Limb (tissue), 2 donors: ENCODE data around the gene CYS1.
A peak's percentile ranks its signal among the peaks of the same experiment; 100 is the strongest.

Source experiments
- DNase-seq, 2 donors: peaks; one replicate each; pipeline ENCODE4 v3.0.0-alpha.2; 2016; ENCODE audit errors: extremely low spot score in 2 of 2

Gene CYS1

GRCh38 chr2:10048501-10049171 lies 31.6 kb downstream of the CYS1 start:
- DNase-seq: peak in 1 of 2 donors; percentile 81

GRCh38 chr2:10047616-10048500 lies 32.4 kb downstream of the CYS1 start:
- DNase-seq: no peak

GRCh38 chr2:10046931-10047330 lies 33.3 kb downstream of the CYS1 start:
- DNase-seq: no peak

GRCh38 chr2:10045561-10046355 lies 34.5 kb downstream of the CYS1 start:
- no peak for DNase-seq

GRCh38 chr2:10043906-10044601 lies 36.2 kb downstream of the CYS1 start:
- peak; percentile 89 to 97 for DNase-seq

GRCh38 chr2:10043256-10043905 lies 36.8 kb downstream of the CYS1 start, which contains the start of gene KLF11:
TSS of gene KLF11 (plus strand) at chr2:10043550. CDS start at chr2:10043717, 167 bp downstream.
- peak; percentile 92 to 94 for DNase-seq

- peak; percentile 42 to 79 for DNase-seq
These were observed 37.7 kb downstream of the CYS1 start for GRCh38 chr2:10042301-10043161.

GRCh38 chr2:10041711-10042110 lies 38.5 kb downstream of the CYS1 start:
- no peak for DNase-seq

- DNase-seq: no peak
These were observed 40.4 kb downstream of the CYS1 start for GRCh38 chr2:10039658-10040410.

- no peak for DNase-seq
These were observed 41.5 kb downstream of the CYS1 start for GRCh38 chr2:10038716-10039115.

GRCh38 chr2:10038123-10038522 lies 42.1 kb downstream of the CYS1 start:
- DNase-seq: no peak

- no peak for DNase-seq
These were observed 43.9 kb downstream of the CYS1 start for GRCh38 chr2:10036095-10036884.

GRCh38 chr2:10035633-10036032 lies 44.6 kb downstream of the CYS1 start:
- no peak for DNase-seq

GRCh38 chr2:10035053-10035422 lies 45.2 kb downstream of the CYS1 start:
- no peak for DNase-seq

GRCh38 chr2:10034333-10035052 lies 45.7 kb downstream of the CYS1 start:
- no peak for DNase-seq

GRCh38 chr2:10033251-10034006 lies 46.8 kb downstream of the CYS1 start:
- DNase-seq: no peak

GRCh38 chr2:10032746-10033105 lies 47.5 kb downstream of the CYS1 start:
- no peak for DNase-seq
